C4-2B (cell line): ENCODE results near the gene ZFP91.
A peak's percentile ranks its signal among the peaks of the same experiment; 100 is the strongest.

Experiments
- H3K27ac ChIP-seq: fragments of 450-650 bp; 2 replicates; pipeline ENCODE4 v1.5.1; 2017
- CTCF ChIP-seq: fragments of 450-650 bp; conservative IDR thresholded peaks from 2 replicates; pipeline ENCODE4 v1.5.1; 2017; ENCODE audit warnings: mild to moderate bottlenecking
- ZFX ChIP-seq: fragments of 450-650 bp; IDR thresholded peaks from 2 replicates; pipeline ENCODE4 v1.6.1; 2017

Gene ZFP91

GRCh38 chr11:58578635-58579191 lies at the start of gene ZFP91:
Gene ZFP91 (plus strand): TSS chr11:58579063. CDS start chr11:58579282, 219 bp downstream.
- no peak for TF ChIP-seq ZFX
- no peak for TF ChIP-seq CTCF
- H3K27ac ChIP-seq, result peak within 1 kb of the TSS; percentile 93

- TF ChIP-seq CTCF, result no peak
- no peak for TF ChIP-seq ZFX
- no peak overlapping the region for H3K27ac ChIP-seq
Measured at GRCh38 chr11:58530236-58530635, 48.6 kb upstream of the ZFP91 start.

GRCh38 chr11:58531865-58532341 lies 47.0 kb upstream of the ZFP91 start:
- no peak overlapping the region for H3K27ac ChIP-seq
- TF ChIP-seq CTCF, result no peak
- TF ChIP-seq ZFX, result no peak

- no peak overlapping the region for H3K27ac ChIP-seq
- no peak for TF ChIP-seq ZFX
- no peak for TF ChIP-seq CTCF
Measured at GRCh38 chr11:58546841-58547240, 32.0 kb upstream of the ZFP91 start.

GRCh38 chr11:58549644-58550043 lies 29.2 kb upstream of the ZFP91 start:
- H3K27ac ChIP-seq, result no peak overlapping the region
- no peak for TF ChIP-seq CTCF
- TF ChIP-seq ZFX, result no peak

- TF ChIP-seq CTCF (no peak), ZFX (no peak)
- H3K27ac ChIP-seq, result no peak overlapping the region
Measured at GRCh38 chr11:58560842-58561241, 18.0 kb upstream of the ZFP91 start.

- TF ChIP-seq CTCF (no peak), ZFX (no peak)
- no peak overlapping the region for H3K27ac ChIP-seq
Measured at GRCh38 chr11:58561394-58562098, 17.3 kb upstream of the ZFP91 start.
